ENCODE measurements around the gene TCEAL8. TPM values are rescaled to one million over a fixed set of nuclear protein-coding genes. Genes with fewer than 3 reads are reported as not detected.
"Not testable (repeated sequence)": the region's sequence is repeated elsewhere in the genome, so short reads cannot be mapped to it uniquely, and the experiment has no call there.

The TCEAL8 gene
- total and polyA plus RNA-seq, 4 donors = 43.4 to 127 (median 65.1) TPM

- DNase-seq (no peak), ATAC-seq (ENCODE audit: low FRiP score) (no peak)
- H3K4me1 ChIP-seq (ENCODE audit: control insufficient read depth in 1 of 2, insufficient read depth in 2 of 2, low read length in 2 of 2) = no peaks in the 10 kb centered on the region
- no peak overlapping the region for H3K4me3 ChIP-seq (ENCODE audit: low read length in 2 of 2)
- intact Hi-C loops (cut with DNase I) = no loop called here
- no peak overlapping the region for H3K27ac ChIP-seq (ENCODE audit: low read depth in 1 of 2, low read length in 2 of 2)
- no peaks in the 10 kb centered on the region for H3K36me3 ChIP-seq (ENCODE audit: control insufficient read depth in 1 of 2, insufficient read depth in 2 of 2, low read length in 1 of 2)
- no peaks in the 10 kb centered on the region for H3K9me3 ChIP-seq (ENCODE audit: control insufficient read depth, low read length)
- H3K27me3 ChIP-seq (ENCODE audit: control insufficient read depth in 1 of 2, insufficient read depth in 2 of 2, low read length in 1 of 2) = no peaks in the 10 kb centered on the region
These were observed 1.7 kb upstream of the TCEAL8 start for GRCh38 chrX:103256651-103257050.

GRCh38 chrX:103254171-103254824 is 657 bp downstream of the TCEAL8 start:
- Histone ChIP-seq H3K4me3 (ENCODE audit: low read length in 2 of 2) (peak overlapping the region; percentile 46 to 76), H3K36me3 (ENCODE audit: control insufficient read depth in 1 of 2, insufficient read depth in 2 of 2, low read length in 1 of 2) (no peaks in the 10 kb centered on the region), H3K27me3 (ENCODE audit: control insufficient read depth in 1 of 2, insufficient read depth in 2 of 2, low read length in 1 of 2) (no peaks in the 10 kb centered on the region), H3K4me1 (ENCODE audit: control insufficient read depth in 1 of 2, insufficient read depth in 2 of 2, low read length in 2 of 2) (no peaks in the 10 kb centered on the region), H3K27ac (ENCODE audit: low read depth in 1 of 2, low read length in 2 of 2) (peak overlapping the region; percentile 0 to 60), H3K9me3 (ENCODE audit: control insufficient read depth, low read length) (no peaks in the 10 kb centered on the region)
- ATAC-seq (ENCODE audit: low FRiP score) = peak; percentile 78
- DNase-seq = peak in 1 of 2 donors; percentile 62
- WGBS, 2 donors = 1 to 18% methylated on average over 22 of the region's 22 CpGs
- intact Hi-C loops (cut with DNase I) = loop anchor here in 1 of 2 donors (2.0 kb wide), 1 partner anchor 39 kb away; the partner anchor contains the start of gene BEX4

GRCh38 chrX:103253608-103254007 is 1.3 kb downstream of the TCEAL8 start:
- peak overlapping the region; percentile 46 to 76 for H3K4me3 ChIP-seq (ENCODE audit: low read length in 2 of 2)
- intact Hi-C loops (cut with DNase I) = loop anchor here (2.0 kb wide), 2 partner anchors 37 to 39 kb away; partner anchors contain the start of gene BEX4 (in 1 of the 2)
- WGBS, 2 donors = 15 to 43% methylated on average over 8 of the region's 8 CpGs
- H3K4me1 ChIP-seq (ENCODE audit: control insufficient read depth in 1 of 2, insufficient read depth in 2 of 2, low read length in 2 of 2) = no peaks in the 10 kb centered on the region
- no peaks in the 10 kb centered on the region for H3K36me3 ChIP-seq (ENCODE audit: control insufficient read depth in 1 of 2, insufficient read depth in 2 of 2, low read length in 1 of 2)
- no peak for DNase-seq
- H3K9me3 ChIP-seq (ENCODE audit: control insufficient read depth, low read length) = no peaks in the 10 kb centered on the region
- no peaks in the 10 kb centered on the region for H3K27me3 ChIP-seq (ENCODE audit: control insufficient read depth in 1 of 2, insufficient read depth in 2 of 2, low read length in 1 of 2)
- H3K27ac ChIP-seq (ENCODE audit: low read depth in 1 of 2, low read length in 2 of 2) = peak overlapping the region in 1 of 2 donors; percentile 60
- no peak for ATAC-seq (ENCODE audit: low FRiP score)

- Histone ChIP-seq H3K9me3 (ENCODE audit: control insufficient read depth, low read length) (no peaks in the 10 kb centered on the region), H3K4me3 (ENCODE audit: low read length in 2 of 2) (no peak overlapping the region), H3K36me3 (ENCODE audit: control insufficient read depth in 1 of 2, insufficient read depth in 2 of 2, low read length in 1 of 2) (no peaks in the 10 kb centered on the region), H3K4me1 (ENCODE audit: control insufficient read depth in 1 of 2, insufficient read depth in 2 of 2, low read length in 2 of 2) (no peaks in the 10 kb centered on the region), H3K27ac (ENCODE audit: low read depth in 1 of 2, low read length in 2 of 2) (no peak overlapping the region), H3K27me3 (ENCODE audit: control insufficient read depth in 1 of 2, insufficient read depth in 2 of 2, low read length in 1 of 2) (no peaks in the 10 kb centered on the region)
- WGBS, 2 donors = 51 to 65% methylated on average over 5 of the region's 5 CpGs
- ATAC-seq (ENCODE audit: low FRiP score) = no peak
- intact Hi-C loops (cut with DNase I) = no loop called here
- no peak for DNase-seq
These were observed 4.0 kb downstream of the TCEAL8 start for GRCh38 chrX:103250977-103251376.

- intact Hi-C loops (cut with DNase I) = no loop called here
- H3K27me3 ChIP-seq (ENCODE audit: control insufficient read depth in 1 of 2, insufficient read depth in 2 of 2, low read length in 1 of 2) = no peaks in the 10 kb centered on the region
- ATAC-seq (ENCODE audit: low FRiP score) (no peak), DNase-seq (no peak)
- no peak overlapping the region for H3K27ac ChIP-seq (ENCODE audit: low read depth in 1 of 2, low read length in 2 of 2)
- no peak overlapping the region for H3K4me3 ChIP-seq (ENCODE audit: low read length in 2 of 2)
- WGBS, 2 donors = 62 to 84% methylated on average over 1 of the region's 1 CpG
- H3K9me3 ChIP-seq (ENCODE audit: control insufficient read depth, low read length) = no peaks in the 10 kb centered on the region
- no peaks in the 10 kb centered on the region for H3K36me3 ChIP-seq (ENCODE audit: control insufficient read depth in 1 of 2, insufficient read depth in 2 of 2, low read length in 1 of 2)
- H3K4me1 ChIP-seq (ENCODE audit: control insufficient read depth in 1 of 2, insufficient read depth in 2 of 2, low read length in 2 of 2) = no peaks in the 10 kb centered on the region
These were observed 5.2 kb downstream of the TCEAL8 start for GRCh38 chrX:103249805-103250204.

- intact Hi-C loops (cut with DNase I) = no loop called here
- no peaks in the 10 kb centered on the region for H3K4me1 ChIP-seq (ENCODE audit: control insufficient read depth in 1 of 2, insufficient read depth in 2 of 2, low read length in 2 of 2)
These were observed 6.4 kb downstream of the TCEAL8 start for GRCh38 chrX:103248553-103248952.

GRCh38 chrX:103240155-103240554 is 14.8 kb downstream of the TCEAL8 start:
- no peak for DNase-seq
- intact Hi-C loops (cut with DNase I) = no loop called here
- H3K27ac ChIP-seq (ENCODE audit: low read depth in 1 of 2, low read length in 2 of 2) = no peak overlapping the region
- no peaks in the 10 kb centered on the region for H3K36me3 ChIP-seq (ENCODE audit: control insufficient read depth in 1 of 2, insufficient read depth in 2 of 2, low read length in 1 of 2)
- no peaks in the 10 kb centered on the region for H3K4me1 ChIP-seq (ENCODE audit: control insufficient read depth in 1 of 2, insufficient read depth in 2 of 2, low read length in 2 of 2)
- no peak overlapping the region for H3K4me3 ChIP-seq (ENCODE audit: low read length in 2 of 2)
- no peaks in the 10 kb centered on the region for H3K27me3 ChIP-seq (ENCODE audit: control insufficient read depth in 1 of 2, insufficient read depth in 2 of 2, low read length in 1 of 2)
- no peak for ATAC-seq (ENCODE audit: low FRiP score)
- H3K9me3 ChIP-seq (ENCODE audit: control insufficient read depth, low read length) = no peaks in the 10 kb centered on the region

More at GRCh38 chrX:103248553-103248952, 6.4 kb downstream of the TCEAL8 start:
- Histone ChIP-seq H3K9me3 (ENCODE audit: control insufficient read depth, low read length) (no peaks in the 10 kb centered on the region), H3K27ac (ENCODE audit: low read depth in 1 of 2, low read length in 2 of 2) (no peak overlapping the region), H3K4me3 (ENCODE audit: low read length in 2 of 2) (no peak overlapping the region), H3K36me3 (ENCODE audit: control insufficient read depth in 1 of 2, insufficient read depth in 2 of 2, low read length in 1 of 2) (no peaks in the 10 kb centered on the region), H3K27me3 (ENCODE audit: control insufficient read depth in 1 of 2, insufficient read depth in 2 of 2, low read length in 1 of 2) (no peaks in the 10 kb centered on the region)
- ATAC-seq (ENCODE audit: low FRiP score) (no peak), DNase-seq (no peak)

- Histone ChIP-seq H3K27me3 (ENCODE audit: control insufficient read depth in 1 of 2, insufficient read depth in 2 of 2, low read length in 1 of 2) (no peaks in the 10 kb centered on the region), H3K27ac (ENCODE audit: low read depth in 1 of 2, low read length in 2 of 2) (no peak overlapping the region), H3K36me3 (ENCODE audit: control insufficient read depth in 1 of 2, insufficient read depth in 2 of 2, low read length in 1 of 2) (no peaks in the 10 kb centered on the region), H3K4me1 (ENCODE audit: control insufficient read depth in 1 of 2, insufficient read depth in 2 of 2, low read length in 2 of 2) (no peaks in the 10 kb centered on the region), H3K9me3 (ENCODE audit: control insufficient read depth, low read length) (no peaks in the 10 kb centered on the region), H3K4me3 (ENCODE audit: low read length in 2 of 2) (no peak overlapping the region)
- WGBS, 2 donors = 82 to 94% methylated on average over 1 of the region's 1 CpG
- no peak for ATAC-seq (ENCODE audit: low FRiP score)
- DNase-seq = no peak
- intact Hi-C loops (cut with DNase I) = no loop called here
These were observed 18.7 kb downstream of the TCEAL8 start for GRCh38 chrX:103236296-103236695.

GRCh38 chrX:103235608-103236007 is 19.3 kb downstream of the TCEAL8 start:
- ATAC-seq (ENCODE audit: low FRiP score); H3K4me3 ChIP-seq (ENCODE audit: low read length in 2 of 2); DNase-seq; H3K9me3 ChIP-seq (ENCODE audit: control insufficient read depth, low read length); H3K4me1 ChIP-seq (ENCODE audit: control insufficient read depth in 1 of 2, insufficient read depth in 2 of 2, low read length in 2 of 2); H3K36me3 ChIP-seq (ENCODE audit: control insufficient read depth in 1 of 2, insufficient read depth in 2 of 2, low read length in 1 of 2); H3K27ac ChIP-seq (ENCODE audit: low read depth in 1 of 2, low read length in 2 of 2); H3K27me3 ChIP-seq (ENCODE audit: control insufficient read depth in 1 of 2, insufficient read depth in 2 of 2, low read length in 1 of 2); intact Hi-C loops (cut with DNase I): not testable (repeated sequence)
- 48 to 59% methylated on average over 2 of the region's 2 CpGs for WGBS, 2 donors

Measured in aorta (tissue), 5 donors.